Neuronal stem cell (in vitro differentiated cells): Measurements from ENCODE around the gene MADD.

Experiments used
- DNase-seq: peaks from one replicate; pipeline ENCODE4 v3.0.0-alpha.2; 2013; ENCODE audit warnings: low spot score
- H2AFZ ChIP-seq: one replicate; pipeline ENCODE4 v1.6.1; 2013; ENCODE audit warnings: mild to moderate bottlenecking, low read length, inconsistent platforms
- H2AK5ac ChIP-seq: 2 replicates; pipeline ENCODE4 v1.6.1; 2013; ENCODE audit warnings: low read depth, mild to moderate bottlenecking, inconsistent platforms, low read length, moderate library complexity, mixed read lengths
- H2BK120ac ChIP-seq: 2 replicates; pipeline ENCODE4 v1.6.1; 2013; ENCODE audit warnings: low read depth, mild to moderate bottlenecking, inconsistent platforms, low read length, moderate library complexity, mixed read lengths
- H2BK12ac ChIP-seq: one replicate; pipeline ENCODE4 v1.6.1; 2013; ENCODE audit warnings: low read length, inconsistent platforms
- H2BK15ac ChIP-seq: 2 replicates; pipeline ENCODE4 v1.6.1; 2013; ENCODE audit warnings: mild to moderate bottlenecking, low read length, inconsistent platforms, mixed read lengths
- H2BK5ac ChIP-seq: one replicate; pipeline ENCODE4 v1.6.1; 2013; ENCODE audit warnings: inconsistent platforms, mild to moderate bottlenecking, low read length, moderate library complexity
- H3K14ac ChIP-seq: one replicate; pipeline ENCODE4 v1.6.1; 2013; ENCODE audit warnings: low read length, inconsistent platforms
- H3K18ac ChIP-seq: 2 replicates; pipeline ENCODE4 v1.6.1; 2013; ENCODE audit warnings: low read length, inconsistent platforms
- H3K23ac ChIP-seq: 2 replicates; pipeline ENCODE4 v1.6.1; 2013; ENCODE audit warnings: low read depth, mild to moderate bottlenecking, mixed read lengths, low read length, inconsistent platforms; ENCODE audit not compliant: poor library complexity
- H3K27ac ChIP-seq: replicated peaks from 3 replicates; pipeline ENCODE4 v1.5.1; 2013; ENCODE audit warnings: low read length, inconsistent platforms
- H3K27me3 ChIP-seq, 3 experiments: 2 replicates each; pipeline ENCODE4 v1.6.1; 2013; ENCODE audit warnings: low read length in 3 of 3, mild to moderate bottlenecking in 2 of 3, inconsistent platforms in 1 of 3, low read depth in 1 of 3, mixed read lengths in 1 of 3, moderate library complexity in 1 of 3; ENCODE audit not compliant: control insufficient read depth in 3 of 3, insufficient read depth in 3 of 3
- H3K36me3 ChIP-seq, 2 donors: replicated peaks in 1 of 2; 2 replicates each; pipeline ENCODE4 v1.6.1; 2013; ENCODE audit warnings: low read length in 2 of 2; ENCODE audit not compliant: control insufficient read depth in 2 of 2, insufficient read depth in 2 of 2
- H3K4ac ChIP-seq: 2 replicates; pipeline ENCODE4 v1.6.1; 2013; ENCODE audit warnings: inconsistent platforms, mild to moderate bottlenecking, low read length, moderate library complexity
- H3K4me1 ChIP-seq, 2 donors: 1 replicate in 1 of 2; 2 replicates in 1 of 2; pipeline ENCODE4 v1.6.1; 2013; ENCODE audit warnings: low read length in 2 of 2, low read depth in 1 of 2; ENCODE audit not compliant: control insufficient read depth in 2 of 2, insufficient read depth in 1 of 2
- H3K4me2 ChIP-seq: one replicate; pipeline ENCODE4 v1.6.1; 2013; ENCODE audit warnings: mild to moderate bottlenecking, low read length, inconsistent platforms; ENCODE audit not compliant: insufficient read depth, poor library complexity, severe bottlenecking
- H3K4me3 ChIP-seq, 2 donors: 2 replicates each; pipeline ENCODE4 v1.5.1; 2013; ENCODE audit warnings: low read length in 2 of 2, mild to moderate bottlenecking in 2 of 2, inconsistent platforms in 1 of 2, moderate library complexity in 1 of 2
- H3K79me1 ChIP-seq: one replicate; pipeline ENCODE4 v1.6.1; 2013; ENCODE audit warnings: low read depth, mild to moderate bottlenecking, inconsistent platforms, low read length, moderate library complexity
- H3K9ac ChIP-seq: one replicate; pipeline ENCODE4 v1.6.1; 2013; ENCODE audit warnings: mild to moderate bottlenecking, low read depth, low read length, inconsistent platforms; ENCODE audit not compliant: poor library complexity
- H3K9me3 ChIP-seq, 2 donors: replicated peaks in 1 of 2; 2 replicates each; pipeline versions ENCODE3 to v1.6.1; 2013; ENCODE audit warnings: low read length in 2 of 2, mild to moderate bottlenecking in 2 of 2, inconsistent platforms in 1 of 2, low read depth in 1 of 2, mixed read lengths in 1 of 2, moderate library complexity in 1 of 2; ENCODE audit not compliant: control insufficient read depth in 2 of 2, insufficient read depth in 1 of 2
- H4K8ac ChIP-seq: one replicate; pipeline ENCODE4 v1.6.1; 2013; ENCODE audit warnings: low read depth, mild to moderate bottlenecking, inconsistent platforms, low read length, moderate library complexity
- H4K91ac ChIP-seq: one replicate; pipeline ENCODE4 v1.6.1; 2013; ENCODE audit warnings: low read length, low read depth, mild to moderate bottlenecking, inconsistent platforms; ENCODE audit not compliant: poor library complexity
- WGBS, 2 donors: extraction: QIAGEN DNeasy Blood & Tissue Kit; methylation state at CpG; one replicate each; pipeline ENCODE4 v1.1.7; 2013; ENCODE audit warnings: missing lambda C conversion rate in 2 of 2, mixed read lengths in 1 of 2; ENCODE audit not compliant: insufficient read length in 2 of 2, insufficient replicate concordance in 1 of 2; ENCODE audit errors: extremely low coverage in 2 of 2; 5-methylcytosine and 5-hydroxymethylcytosine counted together

The MADD gene

GRCh38 chr11:47354913-47355282 is 85.0 kb downstream of the MADD start:
- no peak for DNase-seq
- Histone ChIP-seq H3K18ac (peak overlapping the region; percentile 81), H3K4me3 (no peak overlapping the region), H3K27me3 (peaks cover 0 to 11% (median 0%) of the 10 kb centered on the region in 3 experiments), H3K4me1 (peaks cover 3 to 5% of the 10 kb centered on the region in 2 donors), H4K8ac (peak overlapping the region; percentile 25), H3K23ac (peak overlapping the region; percentile 39), H3K79me1 (peaks cover 1% of the 10 kb centered on the region), H2BK120ac (no peak overlapping the region), H2AFZ (peak overlapping the region; percentile 77), H2AK5ac (no peak overlapping the region), H3K4ac (no peak overlapping the region), H3K9me3 (peaks cover 0 to 19% of the 10 kb centered on the region in 2 donors), H2BK12ac (no peak overlapping the region), H3K36me3 (peaks cover 0 to 3% of the 10 kb centered on the region in 2 donors), H2BK15ac (no peak overlapping the region), H4K91ac (no peak overlapping the region), H3K9ac (no peak overlapping the region), H3K4me2 (peak overlapping the region; percentile 75), H2BK5ac (no peak overlapping the region), H3K14ac (no peak overlapping the region), H3K27ac (no peak overlapping the region)
- no CpG with 5 or more reads among the region's 32 CpGs for WGBS, 2 donors

- Histone ChIP-seq H3K23ac (peak overlapping the region; percentile 92), H3K27me3 (peaks cover 0 to 11% (median 0%) of the 10 kb centered on the region in 3 experiments), H3K9ac (peak overlapping the region; percentile 78), H2BK120ac (no peak overlapping the region), H3K79me1 (peaks cover 1% of the 10 kb centered on the region), H4K91ac (peak overlapping the region; percentile 99), H3K27ac (no peak overlapping the region), H2AFZ (peak overlapping the region; percentile 77), H3K9me3 (peaks cover 0 to 19% of the 10 kb centered on the region in 2 donors), H3K4me2 (peak overlapping the region; percentile 75), H3K14ac (peak overlapping the region; percentile 97), H3K4me1 (peaks cover 3 to 5% of the 10 kb centered on the region in 2 donors), H3K36me3 (peaks cover 0 to 3% of the 10 kb centered on the region in 2 donors), H2BK5ac (no peak overlapping the region), H3K4ac (no peak overlapping the region), H2AK5ac (peak overlapping the region; percentile 66), H4K8ac (peak overlapping the region; percentile 5), H3K4me3 (peak overlapping the region in 1 of 2 donors; percentile 71), H3K18ac (peak overlapping the region; percentile 63), H2BK12ac (peak overlapping the region; percentile 0), H2BK15ac (no peak overlapping the region)
- DNase-seq = peak; percentile 90
- 100% methylated on average over 3 of the region's 47 CpGs; no CpG with 5 or more reads in 1 of the 2 donors for WGBS, 2 donors
Observed at GRCh38 chr11:47355283-47356128, 85.6 kb downstream of the MADD start.

GRCh38 chr11:47356129-47356997 is 86.4 kb downstream of the MADD start:
- Histone ChIP-seq H2BK120ac (no peak overlapping the region), H2AFZ (no peak overlapping the region), H2BK12ac (peak overlapping the region; percentile 0), H3K27ac (no peak overlapping the region), H3K9ac (peak overlapping the region; percentile 78), H3K18ac (peak overlapping the region; percentile 63), H3K4me2 (no peak overlapping the region), H4K91ac (no peak overlapping the region), H3K27me3 (peaks cover 0 to 7% (median 0%) of the 10 kb centered on the region in 3 experiments), H2AK5ac (peak overlapping the region; percentile 66), H4K8ac (peak overlapping the region; percentile 5), H3K4ac (no peak overlapping the region), H3K9me3 (peaks cover 0 to 19% of the 10 kb centered on the region in 2 donors), H3K79me1 (peaks cover 1% of the 10 kb centered on the region), H3K14ac (peak overlapping the region; percentile 97), H3K36me3 (peaks cover 0 to 3% of the 10 kb centered on the region in 2 donors), H3K4me1 (peaks cover 0 to 5% of the 10 kb centered on the region in 2 donors), H2BK5ac (no peak overlapping the region), H3K4me3 (peak overlapping the region in 1 of 2 donors; percentile 71), H3K23ac (peak overlapping the region; percentile 92), H2BK15ac (no peak overlapping the region)
- DNase-seq = no peak
- WGBS, 2 donors = 100% methylated on average over 1 to 4 of the region's 9 CpGs
